Liver (tissue), 3 donors: ENCODE measurements around the gene MGRN1.

Experiments
- ATF3 ChIP-seq: IDR thresholded peaks from 2 replicates; pipeline ENCODE4 v1.6.1; 2016; ENCODE audit warnings: antibody characterized with exemption
- EGR1 ChIP-seq, 2 donors: IDR thresholded peaks; 2 replicates each; pipeline ENCODE4 v1.6.1; 2016 to 2018; ENCODE audit warnings: antibody characterized with exemption in 2 of 2, low read depth in 2 of 2
- FOXA1 ChIP-seq: IDR thresholded peaks from 2 replicates; pipeline ENCODE4 v1.6.1; 2016; ENCODE audit warnings: antibody characterized with exemption
- GABPA ChIP-seq, 2 donors: IDR thresholded peaks in 1 of 2; conservative IDR thresholded peaks in 1 of 2; 2 replicates each; pipeline ENCODE4 v1.6.1; 2016; ENCODE audit warnings: antibody characterized with exemption in 2 of 2, mild to moderate bottlenecking in 1 of 2, moderate library complexity in 1 of 2
- HNF4A ChIP-seq, 2 donors: conservative IDR thresholded peaks; 2 replicates each; pipeline ENCODE4 v1.6.1; 2016; ENCODE audit warnings: antibody characterized with exemption in 2 of 2, mild to moderate bottlenecking in 2 of 2
- JUND ChIP-seq, 2 donors: IDR thresholded peaks; 2 replicates each; pipeline ENCODE4 v1.6.1; 2016; ENCODE audit warnings: antibody characterized with exemption in 2 of 2
- RAD21 ChIP-seq, 2 donors: IDR thresholded peaks; 2 replicates each; pipeline ENCODE4 v1.6.1; 2016; ENCODE audit warnings: antibody characterized with exemption in 2 of 2, mild to moderate bottlenecking in 2 of 2
- REST ChIP-seq: IDR thresholded peaks from 2 replicates; pipeline ENCODE4 v1.6.1; 2016; ENCODE audit warnings: antibody characterized with exemption, mild to moderate bottlenecking
- RXRA ChIP-seq, 2 donors: IDR thresholded peaks; 2 replicates each; pipeline ENCODE4 v1.6.1; 2017 to 2018; ENCODE audit warnings: antibody characterized with exemption in 2 of 2, mild to moderate bottlenecking in 1 of 2
- SP1 ChIP-seq: IDR thresholded peaks from 2 replicates; pipeline ENCODE4 v1.6.1; 2018; ENCODE audit warnings: antibody characterized with exemption, mild to moderate bottlenecking
- TAF1 ChIP-seq: conservative IDR thresholded peaks from 2 replicates; pipeline ENCODE4 v1.6.1; 2016; ENCODE audit warnings: antibody characterized with exemption, mild to moderate bottlenecking
- YY1 ChIP-seq: IDR thresholded peaks from 2 replicates; pipeline ENCODE4 v1.6.1; 2016; ENCODE audit warnings: antibody characterized with exemption, mild to moderate bottlenecking
- TF ChIP-seq, protein P1 (sequence below): fragments of 150-350 bp; IDR thresholded peaks from 2 replicates; pipeline ENCODE4 v1.5.1; 2017; ENCODE audit warnings: improper control_type of control experiment, low read depth, low read length; ENCODE audit not compliant: missing input control
- TF ChIP-seq, protein P2 (sequence below): IDR thresholded peaks from 2 replicates; pipeline ENCODE4 v1.6.1; 2016; ENCODE audit warnings: antibody characterized with exemption
- donor health status: healthy.
- donor health status: healthy.

GRCh38 chr16:4613636-4614570 is 10.7 kb upstream of the MGRN1 start:
- TF ChIP-seq RAD21 (IDR thresholded peaks at IDR 0.05) (no peak), ATF3 (no peak), YY1 (no peak), FOXA1 (no peak), SP1 (no peak), HNF4A (conservative IDR thresholded peaks at IDR 0.05) (no peak), RXRA (IDR thresholded peaks at IDR 0.05) (no peak), GABPA (IDR thresholded peaks at IDR 0.05 in 1 of 2, conservative IDR thresholded peaks at IDR 0.05 in 1 of 2) (no peak), REST (no peak), TAF1 (no peak), JUND (IDR thresholded peaks at IDR 0.05) (no peak), EGR1 (IDR thresholded peaks at IDR 0.05; ENCODE audit: low read depth in 2 of 2) (no peak)
- TF ChIP-seq, protein P1, sequence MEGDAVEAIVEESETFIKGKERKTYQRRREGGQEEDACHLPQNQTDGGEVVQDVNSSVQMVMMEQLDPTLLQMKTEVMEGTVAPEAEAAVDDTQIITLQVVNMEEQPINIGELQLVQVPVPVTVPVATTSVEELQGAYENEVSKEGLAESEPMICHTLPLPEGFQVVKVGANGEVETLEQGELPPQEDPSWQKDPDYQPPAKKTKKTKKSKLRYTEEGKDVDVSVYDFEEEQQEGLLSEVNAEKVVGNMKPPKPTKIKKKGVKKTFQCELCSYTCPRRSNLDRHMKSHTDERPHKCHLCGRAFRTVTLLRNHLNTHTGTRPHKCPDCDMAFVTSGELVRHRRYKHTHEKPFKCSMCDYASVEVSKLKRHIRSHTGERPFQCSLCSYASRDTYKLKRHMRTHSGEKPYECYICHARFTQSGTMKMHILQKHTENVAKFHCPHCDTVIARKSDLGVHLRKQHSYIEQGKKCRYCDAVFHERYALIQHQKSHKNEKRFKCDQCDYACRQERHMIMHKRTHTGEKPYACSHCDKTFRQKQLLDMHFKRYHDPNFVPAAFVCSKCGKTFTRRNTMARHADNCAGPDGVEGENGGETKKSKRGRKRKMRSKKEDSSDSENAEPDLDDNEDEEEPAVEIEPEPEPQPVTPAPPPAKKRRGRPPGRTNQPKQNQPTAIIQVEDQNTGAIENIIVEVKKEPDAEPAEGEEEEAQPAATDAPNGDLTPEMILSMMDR = no peak
- TF ChIP-seq, protein P2, sequence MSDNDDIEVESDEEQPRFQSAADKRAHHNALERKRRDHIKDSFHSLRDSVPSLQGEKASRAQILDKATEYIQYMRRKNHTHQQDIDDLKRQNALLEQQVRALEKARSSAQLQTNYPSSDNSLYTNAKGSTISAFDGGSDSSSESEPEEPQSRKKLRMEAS = no peak
